ENCODE measurements around the gene SQSTM1. TPM values are rescaled to one million over a fixed set of nuclear protein-coding genes. Genes with fewer than 3 reads are reported as not detected.

SQSTM1 gene
- total RNA-seq, 1 experiment from 2014 or later, result 105 TPM

DNA sequence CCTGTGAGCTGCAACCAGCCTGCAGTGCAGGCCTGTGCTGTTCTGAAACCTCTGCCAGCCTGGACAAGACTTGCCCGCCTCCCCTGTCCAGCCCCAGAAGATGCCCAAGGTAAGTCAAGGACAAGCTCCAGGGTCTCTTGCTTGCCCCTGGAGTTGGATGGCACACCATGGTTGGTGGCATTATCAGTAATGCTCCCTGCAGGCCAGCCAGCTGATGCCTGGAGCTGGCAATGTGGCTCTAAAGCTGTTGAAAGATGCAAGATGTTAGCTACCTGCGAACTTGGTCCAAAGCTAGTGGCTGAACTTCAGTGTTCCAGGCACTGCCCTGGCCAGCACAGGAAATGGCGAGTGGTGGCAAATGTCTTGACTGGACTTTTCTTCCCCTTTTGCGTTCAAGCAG lies 40.9 kb upstream of the SQSTM1 start:
- Histone ChIP-seq H3K4me1 (ENCODE audit: insufficient read depth, low read length, poor library complexity, severe bottlenecking) (no peaks in the 10 kb centered on the region), H3K27ac (ENCODE audit: low read depth, low read length, poor library complexity, severe bottlenecking) (no peak overlapping the region), H3K27me3 (replicated peaks; ENCODE audit: insufficient read depth, low read depth, low read length, poor library complexity) (no peaks in the 10 kb centered on the region), H3K36me3 (ENCODE audit: insufficient read depth, low read length, poor library complexity, severe bottlenecking) (peaks cover 5% of the 10 kb centered on the region), H3K4me3 (ENCODE audit: low read depth, low read length, poor library complexity, severe bottlenecking) (no peak overlapping the region), H3K9me3 (ENCODE audit: low read depth, low read length, poor library complexity, severe bottlenecking) (no peaks in the 10 kb centered on the region)
- TF ChIP-seq, protein P1, sequence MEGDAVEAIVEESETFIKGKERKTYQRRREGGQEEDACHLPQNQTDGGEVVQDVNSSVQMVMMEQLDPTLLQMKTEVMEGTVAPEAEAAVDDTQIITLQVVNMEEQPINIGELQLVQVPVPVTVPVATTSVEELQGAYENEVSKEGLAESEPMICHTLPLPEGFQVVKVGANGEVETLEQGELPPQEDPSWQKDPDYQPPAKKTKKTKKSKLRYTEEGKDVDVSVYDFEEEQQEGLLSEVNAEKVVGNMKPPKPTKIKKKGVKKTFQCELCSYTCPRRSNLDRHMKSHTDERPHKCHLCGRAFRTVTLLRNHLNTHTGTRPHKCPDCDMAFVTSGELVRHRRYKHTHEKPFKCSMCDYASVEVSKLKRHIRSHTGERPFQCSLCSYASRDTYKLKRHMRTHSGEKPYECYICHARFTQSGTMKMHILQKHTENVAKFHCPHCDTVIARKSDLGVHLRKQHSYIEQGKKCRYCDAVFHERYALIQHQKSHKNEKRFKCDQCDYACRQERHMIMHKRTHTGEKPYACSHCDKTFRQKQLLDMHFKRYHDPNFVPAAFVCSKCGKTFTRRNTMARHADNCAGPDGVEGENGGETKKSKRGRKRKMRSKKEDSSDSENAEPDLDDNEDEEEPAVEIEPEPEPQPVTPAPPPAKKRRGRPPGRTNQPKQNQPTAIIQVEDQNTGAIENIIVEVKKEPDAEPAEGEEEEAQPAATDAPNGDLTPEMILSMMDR (conservative IDR thresholded peaks at IDR 0.05; ENCODE audit: low read depth, low read length), result no peak
- no peak for TF ChIP-seq EZH2 (IDR thresholded peaks at IDR 0.05; ENCODE audit: borderline replicate concordance, low read depth, low read length, poor library complexity, severe bottlenecking)
- BruUV-seq (replicated peaks), result no TSS peak
- intact Hi-C loops (cut with micrococcal nuclease; ENCODE audit: unreplicated experiment), result no loop called here
- no peak for DNase-seq (ENCODE audit: low spot score)
- CTCF ChIA-PET, result no interaction called here
- POLR2A ChIA-PET (ENCODE audit: low non-redundant PET), result no interaction called here

DNA sequence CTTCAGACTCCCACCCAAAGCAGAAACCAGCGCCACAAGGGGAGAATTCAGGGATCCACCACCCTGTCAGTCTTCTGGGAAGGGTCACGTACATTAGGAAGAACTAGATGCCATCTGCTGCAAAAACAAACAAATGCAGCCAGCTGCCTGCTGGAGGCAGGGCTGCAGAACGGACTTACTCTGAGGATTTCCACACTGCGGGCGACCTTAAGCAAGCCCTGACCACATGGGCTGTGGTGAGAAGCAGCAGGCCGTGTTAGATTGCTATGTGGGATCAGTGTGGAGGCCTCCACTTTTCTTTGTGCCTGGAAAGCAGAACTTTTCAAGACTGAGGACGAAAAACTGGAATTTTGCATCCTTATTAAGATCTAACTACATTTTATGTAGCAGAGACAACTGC lies 40.3 kb upstream of the SQSTM1 start:
- Histone ChIP-seq H3K27ac (ENCODE audit: low read depth, low read length, poor library complexity, severe bottlenecking) (no peak overlapping the region), H3K4me1 (ENCODE audit: insufficient read depth, low read length, poor library complexity, severe bottlenecking) (no peaks in the 10 kb centered on the region), H3K9me3 (ENCODE audit: low read depth, low read length, poor library complexity, severe bottlenecking) (no peaks in the 10 kb centered on the region), H3K4me3 (ENCODE audit: low read depth, low read length, poor library complexity, severe bottlenecking) (no peak overlapping the region), H3K27me3 (replicated peaks; ENCODE audit: insufficient read depth, low read depth, low read length, poor library complexity) (no peaks in the 10 kb centered on the region), H3K36me3 (ENCODE audit: insufficient read depth, low read length, poor library complexity, severe bottlenecking) (peaks cover 4% of the 10 kb centered on the region)
- no peak for DNase-seq (ENCODE audit: low spot score)
- POLR2A ChIA-PET (ENCODE audit: low non-redundant PET), result no interaction called here
- no peak for TF ChIP-seq EZH2 (IDR thresholded peaks at IDR 0.05; ENCODE audit: borderline replicate concordance, low read depth, low read length, poor library complexity, severe bottlenecking)
- no TSS peak for BruUV-seq (replicated peaks)
- CTCF ChIA-PET, result no interaction called here
- intact Hi-C loops (cut with micrococcal nuclease; ENCODE audit: unreplicated experiment), result no loop called here

DNA sequence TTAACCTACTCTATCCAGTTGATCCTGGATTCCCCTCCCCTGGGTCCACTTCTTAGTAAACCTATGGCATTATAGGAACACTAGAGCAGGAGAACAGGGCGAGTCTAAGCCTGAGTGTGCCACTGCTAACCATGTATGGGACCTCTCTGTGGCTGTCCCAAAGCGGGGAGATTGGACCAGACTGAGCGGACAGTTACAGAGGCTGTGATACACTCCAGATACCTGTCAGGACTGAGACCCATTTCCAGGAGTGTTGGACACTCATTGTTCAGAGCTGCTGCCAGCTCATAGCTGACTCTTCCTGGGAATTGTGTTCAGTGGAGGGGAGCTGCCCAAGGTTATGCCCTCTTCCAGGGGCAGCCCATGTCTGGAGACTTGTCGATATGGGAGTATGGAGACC lies 38.9 kb upstream of the SQSTM1 start:
- intact Hi-C loops (cut with micrococcal nuclease; ENCODE audit: unreplicated experiment), result no loop called here
- POLR2A ChIA-PET (ENCODE audit: low non-redundant PET), result no interaction called here
- Histone ChIP-seq H3K9me3 (ENCODE audit: low read depth, low read length, poor library complexity, severe bottlenecking) (no peaks in the 10 kb centered on the region), H3K36me3 (ENCODE audit: insufficient read depth, low read length, poor library complexity, severe bottlenecking) (peaks cover 4% of the 10 kb centered on the region), H3K27me3 (replicated peaks; ENCODE audit: insufficient read depth, low read depth, low read length, poor library complexity) (no peaks in the 10 kb centered on the region), H3K27ac (ENCODE audit: low read depth, low read length, poor library complexity, severe bottlenecking) (no peak overlapping the region), H3K4me1 (ENCODE audit: insufficient read depth, low read length, poor library complexity, severe bottlenecking) (no peaks in the 10 kb centered on the region), H3K4me3 (ENCODE audit: low read depth, low read length, poor library complexity, severe bottlenecking) (no peak overlapping the region)
- DNase-seq (ENCODE audit: low spot score), result no peak
- no TSS peak for BruUV-seq (replicated peaks)
- TF ChIP-seq, protein P1 (conservative IDR thresholded peaks at IDR 0.05; ENCODE audit: low read depth, low read length), result no peak
- TF ChIP-seq EZH2 (IDR thresholded peaks at IDR 0.05; ENCODE audit: borderline replicate concordance, low read depth, low read length, poor library complexity, severe bottlenecking), result no peak
- CTCF ChIA-PET, result no interaction called here

DNA sequence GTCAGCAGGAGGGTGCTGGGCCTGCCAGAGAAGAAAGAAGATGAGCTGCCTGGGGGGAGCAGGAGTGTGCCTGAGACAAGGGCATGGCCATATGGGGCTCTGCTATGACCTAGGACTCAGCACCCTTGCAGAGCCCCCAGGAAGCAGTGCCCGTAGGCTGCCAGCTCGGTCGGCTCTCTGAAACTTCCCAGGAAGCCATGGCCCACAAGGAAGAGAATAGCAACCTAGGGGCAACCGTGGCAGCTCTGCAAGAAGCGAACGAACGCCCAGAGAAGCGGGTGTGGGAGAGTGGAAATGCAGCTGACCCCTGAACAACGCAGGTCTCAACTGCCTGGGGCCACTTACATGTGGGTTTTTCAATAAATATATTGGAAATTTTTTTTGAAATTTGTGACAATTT lies 37.6 kb upstream of the SQSTM1 start:
- no peak for DNase-seq (ENCODE audit: low spot score)
- Histone ChIP-seq H3K9me3 (ENCODE audit: low read depth, low read length, poor library complexity, severe bottlenecking) (no peaks in the 10 kb centered on the region), H3K4me3 (ENCODE audit: low read depth, low read length, poor library complexity, severe bottlenecking) (no peak overlapping the region), H3K36me3 (ENCODE audit: insufficient read depth, low read length, poor library complexity, severe bottlenecking) (no peaks in the 10 kb centered on the region), H3K4me1 (ENCODE audit: insufficient read depth, low read length, poor library complexity, severe bottlenecking) (no peaks in the 10 kb centered on the region), H3K27me3 (replicated peaks; ENCODE audit: insufficient read depth, low read depth, low read length, poor library complexity) (no peaks in the 10 kb centered on the region), H3K27ac (ENCODE audit: low read depth, low read length, poor library complexity, severe bottlenecking) (no peak overlapping the region)
- intact Hi-C loops (cut with micrococcal nuclease; ENCODE audit: unreplicated experiment), result no loop called here
- ChIA-PET POLR2A (ENCODE audit: low non-redundant PET) (no interaction called here), CTCF (no interaction called here)
- no peak for TF ChIP-seq EZH2 (IDR thresholded peaks at IDR 0.05; ENCODE audit: borderline replicate concordance, low read depth, low read length, poor library complexity, severe bottlenecking)
- TF ChIP-seq, protein P1 (conservative IDR thresholded peaks at IDR 0.05; ENCODE audit: low read depth, low read length), result no peak
- BruUV-seq (replicated peaks), result no TSS peak

All from A673 (cell line).